SU-DHL-6 (cell line): ENCODE data around the gene GRIA1.

ENCODE experiments used
- CTCF ChIP-seq: fragments of 200-600 bp; sonication (generic); IDR thresholded peaks from one replicate; pipeline ENCODE4 v1.5.1; 2017; ENCODE audit warnings: antibody characterized with exemption, mild to moderate bottlenecking, low read length, moderate library complexity; ENCODE audit not compliant: insufficient read depth, poor library complexity, severe bottlenecking
- EZH2phosphoT487 ChIP-seq: fragments of 200-600 bp; sonication (generic), shearing (Covaris generic); conservative IDR thresholded peaks from 2 replicates; pipeline ENCODE4 v1.6.1; 2018; ENCODE audit warnings: mild to moderate bottlenecking, antibody characterized with exemption, low read length, moderate library complexity, mixed read lengths

GRCh38 chr5:153818626-153819025, 328.2 kb downstream of the GRIA1 start:
- TF ChIP-seq CTCF (no peak), EZH2phosphoT487 (no peak)
